Neural cell (in vitro differentiated cells): ENCODE results near the gene ZFPM1.
"Not testable (repeated sequence)": the region's sequence is repeated elsewhere in the genome, so short reads cannot be mapped to it uniquely, and the experiment has no call there.

ENCODE experiments used
- EZH2 ChIP-seq: fragments of 200-600, 300-800 bp; shearing (Covaris generic), sonication (generic); IDR thresholded peaks from 2 replicates; pipeline ENCODE4 v1.6.1; 2014; ENCODE audit warnings: antibody characterized with exemption, low read length, borderline replicate concordance, mild to moderate bottlenecking; ENCODE audit not compliant: insufficient read depth, poor library complexity, severe bottlenecking
- TF ChIP-seq, protein P1 (sequence below): fragments of 450-650 bp; IDR thresholded peaks from 2 replicates; pipeline ENCODE4 v1.5.1; 2014; ENCODE audit warnings: antibody characterized with exemption, mild to moderate bottlenecking, moderate library complexity; ENCODE audit not compliant: poor library complexity, severe bottlenecking

DNA sequence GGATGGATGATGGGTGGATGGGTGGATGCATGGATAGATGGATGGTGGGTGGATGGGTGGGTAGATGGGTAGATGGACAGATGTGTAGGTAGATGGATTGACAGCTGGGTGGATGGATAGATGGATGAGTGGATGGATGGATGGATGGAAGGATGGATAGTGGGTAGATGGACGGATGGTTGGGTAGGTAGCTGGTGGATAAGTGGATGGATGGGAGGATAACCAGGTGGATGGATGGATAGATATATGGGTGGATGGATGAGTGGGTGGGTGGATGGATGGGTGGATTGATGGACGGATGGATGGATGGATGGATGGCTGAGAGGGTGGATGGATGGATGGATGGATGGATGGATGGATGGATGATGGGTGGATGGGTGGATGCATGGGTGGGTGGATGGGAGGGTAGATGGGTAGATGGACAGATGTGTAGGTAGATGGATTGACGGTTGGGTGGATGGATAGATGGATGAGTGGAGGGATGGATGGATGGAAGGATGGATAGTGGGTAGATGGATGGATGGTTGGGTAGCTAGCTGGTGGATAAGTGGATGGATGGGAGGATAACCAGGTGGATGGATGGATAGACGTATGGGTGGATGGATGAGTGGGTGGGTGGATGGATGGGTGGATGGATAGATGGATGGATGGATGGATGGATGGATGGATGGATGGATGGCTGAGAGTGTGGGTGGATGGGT, 65.5 kb downstream of the ZFPM1 start:
- TF ChIP-seq, protein P1, sequence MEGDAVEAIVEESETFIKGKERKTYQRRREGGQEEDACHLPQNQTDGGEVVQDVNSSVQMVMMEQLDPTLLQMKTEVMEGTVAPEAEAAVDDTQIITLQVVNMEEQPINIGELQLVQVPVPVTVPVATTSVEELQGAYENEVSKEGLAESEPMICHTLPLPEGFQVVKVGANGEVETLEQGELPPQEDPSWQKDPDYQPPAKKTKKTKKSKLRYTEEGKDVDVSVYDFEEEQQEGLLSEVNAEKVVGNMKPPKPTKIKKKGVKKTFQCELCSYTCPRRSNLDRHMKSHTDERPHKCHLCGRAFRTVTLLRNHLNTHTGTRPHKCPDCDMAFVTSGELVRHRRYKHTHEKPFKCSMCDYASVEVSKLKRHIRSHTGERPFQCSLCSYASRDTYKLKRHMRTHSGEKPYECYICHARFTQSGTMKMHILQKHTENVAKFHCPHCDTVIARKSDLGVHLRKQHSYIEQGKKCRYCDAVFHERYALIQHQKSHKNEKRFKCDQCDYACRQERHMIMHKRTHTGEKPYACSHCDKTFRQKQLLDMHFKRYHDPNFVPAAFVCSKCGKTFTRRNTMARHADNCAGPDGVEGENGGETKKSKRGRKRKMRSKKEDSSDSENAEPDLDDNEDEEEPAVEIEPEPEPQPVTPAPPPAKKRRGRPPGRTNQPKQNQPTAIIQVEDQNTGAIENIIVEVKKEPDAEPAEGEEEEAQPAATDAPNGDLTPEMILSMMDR, result not testable (repeated sequence)
- TF ChIP-seq EZH2, result not testable (repeated sequence)
